HG02870 (cell line): ENCODE results near the gene PLIN4.
"Not testable (repeated sequence)": the region's sequence is repeated elsewhere in the genome, so short reads cannot be mapped to it uniquely, and the experiment has no call there.

Source experiments
- ATAC-seq: cut with Tn5 transposase; IDR thresholded peaks from one replicate; pipeline ENCODE4 v1.9.1; 2021; ENCODE audit warnings: mild to moderate bottlenecking, moderate library complexity; ENCODE audit not compliant: unreplicated experiment

The PLIN4 gene

GRCh38 chr19:4547303-4548237 lies 29.3 kb upstream of the PLIN4 start:
- no peak for ATAC-seq

GRCh38 chr19:4543842-4544647 lies 25.8 kb upstream of the PLIN4 start:
- ATAC-seq: no peak

- no peak for ATAC-seq
Measured at GRCh38 chr19:4542896-4543841, 24.9 kb upstream of the PLIN4 start.

GRCh38 chr19:4541806-4542145 lies 23.5 kb upstream of the PLIN4 start:
- ATAC-seq: not testable (repeated sequence)

GRCh38 chr19:4541114-4541805 lies 23.0 kb upstream of the PLIN4 start:
- ATAC-seq: no peak

GRCh38 chr19:4539693-4540581 lies 21.7 kb upstream of the PLIN4 start, which contains the start of gene LRG1:
LRG1 (minus strand) TSS chr19:4540036; CDS start chr19:4540013, 23 bp downstream.
- no peak for ATAC-seq

- no peak for ATAC-seq
Measured at GRCh38 chr19:4539169-4539692, 20.9 kb upstream of the PLIN4 start.

- ATAC-seq: no peak
Measured at GRCh38 chr19:4538601-4538954, 20.3 kb upstream of the PLIN4 start.

GRCh38 chr19:4537953-4538600 lies 19.8 kb upstream of the PLIN4 start:
- ATAC-seq: no peak

- ATAC-seq: no peak
Measured at GRCh38 chr19:4536798-4537197, 18.5 kb upstream of the PLIN4 start.

- ATAC-seq: no peak
Measured at GRCh38 chr19:4534836-4535658, 16.8 kb upstream of the PLIN4 start, which contains the start of gene PLIN5. PLIN5 (minus strand) TSS chr19:4535224; CDS start chr19:4534074, 1,150 bp downstream.

GRCh38 chr19:4533835-4534424 lies 15.6 kb upstream of the PLIN4 start:
- ATAC-seq: no peak

- no peak for ATAC-seq
Measured at GRCh38 chr19:4533334-4533733, 15.0 kb upstream of the PLIN4 start.

GRCh38 chr19:4531562-4532165 lies 13.4 kb upstream of the PLIN4 start:
- no peak for ATAC-seq

- ATAC-seq: no peak
Measured at GRCh38 chr19:4529924-4530522, 11.7 kb upstream of the PLIN4 start.

GRCh38 chr19:4528843-4529242 lies 10.6 kb upstream of the PLIN4 start:
- ATAC-seq: no peak
